GM21528 (cell line): ENCODE data around the gene IL20RA.
"Not testable (repeated sequence)": the region's sequence is repeated elsewhere in the genome, so short reads cannot be mapped to it uniquely, and the experiment has no call there.

Experiments used
- ATAC-seq: cut with Tn5 transposase; IDR thresholded peaks from one replicate; pipeline ENCODE4 v1.9.1; 2021; ENCODE audit warnings: mild to moderate bottlenecking, moderate library complexity; ENCODE audit not compliant: unreplicated experiment, low FRiP score

The IL20RA gene

DNA sequence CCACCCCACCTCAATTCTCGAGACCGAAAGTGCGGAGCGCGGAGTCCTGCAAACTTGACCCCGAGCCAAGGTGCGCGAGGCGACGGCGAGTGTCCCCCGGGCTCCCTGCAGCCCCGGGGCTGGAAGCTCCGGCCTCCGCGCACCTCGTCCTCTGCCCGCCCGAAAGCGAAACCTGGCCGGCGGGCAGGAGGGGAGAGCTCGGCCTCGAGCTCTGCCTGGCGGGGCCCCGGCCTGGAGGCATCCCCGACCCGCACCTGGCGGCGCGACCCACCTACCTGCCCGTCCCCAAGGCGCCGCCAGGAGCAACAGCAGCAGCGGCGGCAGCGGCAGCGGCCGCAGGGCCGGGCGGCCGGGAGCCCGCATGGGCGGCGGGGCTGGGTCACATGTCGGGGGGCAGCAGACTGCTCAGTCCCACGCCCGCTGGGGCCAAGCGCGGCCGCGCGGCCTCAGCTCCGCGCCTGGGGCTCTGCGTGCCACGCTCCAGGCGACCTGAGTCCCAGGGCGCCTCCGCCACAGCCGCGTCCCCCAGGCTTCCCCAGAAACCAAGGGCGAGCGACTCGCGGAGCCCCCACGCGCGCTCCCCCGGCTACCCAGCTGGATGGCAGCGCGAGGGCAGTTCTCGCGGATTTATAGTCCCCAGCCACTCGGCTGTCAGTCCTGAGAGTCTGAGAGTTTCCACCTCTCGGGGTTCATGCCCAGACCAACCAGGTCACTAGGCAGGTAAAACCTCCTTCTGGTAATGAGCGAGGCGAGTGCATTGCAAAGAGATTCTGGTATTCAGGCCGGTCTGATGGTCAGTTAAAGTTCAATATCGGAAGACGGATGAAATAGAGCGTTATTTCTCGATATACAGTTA is at the start of gene IL20RA:
IL20RA (minus strand) TSS at position 600 of the 856 bp plus-strand sequence; CDS start at position 363, 237 bp downstream.
- no peak for ATAC-seq

- ATAC-seq, result no peak
Measured at GRCh38 chr6:137093183-137094069, 48.7 kb upstream of the IL20RA start.

DNA sequence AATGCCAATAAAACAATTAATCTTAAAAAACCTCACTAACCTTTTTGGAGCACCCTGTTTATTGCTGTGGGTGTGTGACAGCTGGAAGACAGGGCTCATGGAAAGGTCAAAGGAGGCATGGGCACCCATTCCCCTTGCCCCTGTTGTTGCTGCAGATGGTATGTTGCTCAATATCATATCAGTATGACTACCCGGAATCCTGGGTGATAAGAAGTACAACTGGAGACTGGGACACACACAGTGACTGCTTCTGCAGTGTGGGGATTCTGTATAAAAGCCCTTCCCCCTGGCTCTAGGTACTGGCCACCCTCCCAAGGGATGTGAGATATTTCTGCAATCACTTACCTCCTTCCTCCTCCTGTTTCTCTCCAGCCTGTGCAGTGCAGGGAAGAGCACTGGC is 47.3 kb upstream of the IL20RA start:
- no peak for ATAC-seq

- no peak for ATAC-seq
Measured at GRCh38 chr6:137089305-137089704, 44.5 kb upstream of the IL20RA start.

DNA sequence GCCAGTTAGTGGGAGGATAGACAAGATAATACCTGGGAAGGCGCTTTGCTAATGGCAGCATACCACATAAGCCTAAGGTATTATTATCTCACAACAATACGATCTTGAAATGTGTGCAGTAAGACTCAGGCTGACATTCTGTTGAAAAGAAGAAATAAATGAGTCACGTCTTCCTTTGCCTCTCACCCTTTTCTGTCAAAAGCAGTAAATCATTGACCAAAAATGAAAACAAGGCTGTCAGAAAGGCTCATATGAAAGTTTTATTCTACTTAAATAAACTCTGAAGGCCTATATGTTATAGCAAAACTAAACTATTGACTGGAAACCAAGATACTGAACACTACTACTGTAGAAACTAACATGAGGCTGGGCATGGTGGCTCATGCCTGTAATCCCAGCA is 43.1 kb upstream of the IL20RA start:
- no peak for ATAC-seq

DNA sequence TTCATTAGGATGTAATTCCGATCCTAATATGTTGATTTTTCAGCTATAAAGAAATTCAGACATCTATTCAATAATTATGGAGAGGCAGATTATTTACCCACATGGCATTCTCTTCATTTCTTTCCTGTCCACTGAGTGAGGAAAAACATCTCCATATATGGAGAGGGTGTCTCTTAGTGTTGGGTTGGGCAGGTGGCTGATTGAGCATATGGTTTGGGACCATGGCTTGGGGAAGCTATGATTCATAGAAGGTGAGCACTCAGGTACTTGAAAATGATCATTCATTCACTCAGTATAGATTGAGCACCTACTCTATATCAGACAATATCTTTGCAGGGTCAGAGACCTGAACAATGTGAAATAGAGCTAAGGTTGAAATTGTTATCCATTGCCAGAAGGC is 41.3 kb upstream of the IL20RA start:
- ATAC-seq, result no peak

GRCh38 chr6:137084865-137085617 is 40.3 kb upstream of the IL20RA start:
- ATAC-seq, result no peak

DNA sequence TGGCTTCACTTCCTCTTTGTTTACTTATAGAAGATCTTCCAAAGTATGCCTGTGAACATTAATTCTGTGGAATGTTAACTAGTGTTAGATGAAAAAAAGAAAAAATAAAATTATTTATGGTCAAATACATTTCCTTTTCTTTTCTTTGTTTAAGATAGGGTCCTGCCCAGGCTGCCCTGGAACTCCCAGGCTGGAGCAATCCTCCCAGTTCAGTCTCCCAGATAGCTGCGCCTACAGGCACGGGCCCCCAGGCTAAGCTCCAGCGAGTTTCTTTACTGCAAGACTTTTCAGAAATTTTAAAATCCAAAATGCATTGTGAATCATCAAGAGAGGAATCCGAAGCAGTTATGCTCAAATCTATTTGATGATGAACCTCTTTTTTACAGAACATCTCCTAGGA is 39.3 kb upstream of the IL20RA start:
- no peak for ATAC-seq

GRCh38 chr6:137081997-137082396 is 37.2 kb upstream of the IL20RA start:
- ATAC-seq, result no peak

DNA sequence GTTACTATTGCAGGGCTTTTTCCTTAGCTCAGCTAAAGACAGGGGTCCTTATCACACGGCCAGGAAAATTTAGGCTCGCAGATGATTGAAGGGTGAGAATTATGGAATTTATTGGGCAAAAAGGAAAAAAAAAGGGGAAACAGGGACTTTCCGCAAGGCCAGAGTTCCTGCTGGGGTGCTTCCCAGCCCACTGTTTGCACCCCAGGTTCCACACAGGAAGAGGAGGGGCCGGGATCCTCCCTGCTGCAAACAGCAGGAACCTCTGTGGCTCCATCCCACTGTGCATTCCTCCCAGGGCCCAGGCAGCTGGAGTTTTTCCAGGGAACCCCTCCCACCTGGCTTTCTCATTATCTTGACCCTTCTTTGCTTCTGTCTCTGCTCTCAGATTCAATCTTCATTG is 35.9 kb upstream of the IL20RA start:
- no peak for ATAC-seq

- peak; percentile 95 for ATAC-seq
Measured at GRCh38 chr6:137076277-137077068, 31.7 kb upstream of the IL20RA start.

DNA sequence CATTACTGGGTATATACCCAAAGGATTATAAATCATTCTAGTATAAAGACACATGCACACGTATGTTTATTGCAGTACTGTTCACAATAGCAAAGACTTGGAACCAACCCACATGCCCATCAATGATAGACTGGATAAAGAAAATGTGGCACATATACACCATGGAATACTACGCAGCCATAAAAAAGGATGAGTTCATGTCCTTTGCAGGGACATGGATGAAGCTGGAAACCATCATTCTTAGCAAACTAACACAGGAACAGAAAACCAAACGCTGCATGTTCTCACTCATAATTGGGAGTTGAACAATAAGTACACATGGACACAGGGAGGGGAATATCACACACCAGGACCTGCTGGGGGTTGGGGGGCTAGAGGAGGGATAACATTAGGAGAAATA is 31.0 kb upstream of the IL20RA start:
- ATAC-seq, result not testable (repeated sequence)

GRCh38 chr6:137070303-137070702 is 25.5 kb upstream of the IL20RA start:
- no peak for ATAC-seq

DNA sequence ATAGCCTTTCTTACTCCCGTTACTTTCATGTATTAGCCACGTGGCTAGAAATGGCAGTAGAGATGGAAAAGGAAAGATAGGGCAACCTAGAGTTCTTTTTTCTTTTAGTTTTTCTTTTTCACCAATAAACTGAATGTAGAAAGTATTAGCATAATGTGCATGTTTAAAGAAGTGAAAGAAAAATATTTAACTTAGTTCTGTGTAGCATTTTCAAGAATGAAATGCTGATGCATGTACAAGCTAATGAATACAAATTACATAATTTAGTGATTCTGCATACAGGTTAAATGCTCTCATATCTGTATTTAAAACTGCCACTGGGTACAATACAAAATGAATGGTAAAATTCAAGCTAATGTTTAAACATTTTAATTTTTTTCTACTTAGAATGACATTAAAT is 22.6 kb upstream of the IL20RA start:
- ATAC-seq, result no peak

DNA sequence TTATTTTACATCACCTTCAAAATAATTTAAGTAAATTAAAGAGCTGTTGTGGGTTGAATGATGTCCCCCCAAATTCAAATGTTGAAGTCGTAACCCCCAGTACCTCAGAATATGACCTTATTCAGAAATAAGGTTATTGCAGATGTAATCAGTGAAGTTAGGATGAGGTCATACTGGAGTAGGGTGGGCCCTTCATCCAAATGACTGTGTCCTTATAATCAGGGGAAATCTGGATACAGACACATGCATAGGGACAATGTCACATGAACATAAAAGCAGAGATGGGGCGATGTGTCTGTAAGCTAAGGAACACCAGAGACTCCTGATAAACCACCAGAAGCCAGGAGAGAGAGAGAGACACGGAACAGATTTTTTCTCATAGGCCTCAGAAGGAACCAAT is 13.3 kb upstream of the IL20RA start:
- no peak for ATAC-seq

- no peak for ATAC-seq
Measured at GRCh38 chr6:137056121-137056880, 11.5 kb upstream of the IL20RA start.

GRCh38 chr6:137051790-137052472 is 7.2 kb upstream of the IL20RA start:
- ATAC-seq, result no peak

DNA sequence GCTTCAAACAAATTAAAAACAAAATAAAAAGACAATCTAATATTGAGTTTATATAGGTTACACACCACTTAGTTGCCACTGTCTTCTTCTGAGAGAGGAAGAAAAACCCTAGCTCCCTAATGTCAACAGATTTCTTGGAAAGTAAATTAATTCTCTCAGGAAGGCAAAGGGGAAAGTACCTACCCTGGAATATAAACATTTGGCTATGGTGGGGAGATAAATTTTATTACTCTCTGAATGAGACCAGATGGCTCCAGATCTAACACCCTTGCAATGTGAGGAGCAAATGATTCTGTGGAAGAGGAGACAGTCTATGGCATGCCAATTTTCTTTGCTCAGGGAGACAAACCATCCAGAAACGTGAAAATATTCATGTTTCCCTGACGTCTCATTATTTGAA is 4.3 kb upstream of the IL20RA start:
- no peak for ATAC-seq
